Measurements from ENCODE around the gene TMEM217.

Gene TMEM217

DNA sequence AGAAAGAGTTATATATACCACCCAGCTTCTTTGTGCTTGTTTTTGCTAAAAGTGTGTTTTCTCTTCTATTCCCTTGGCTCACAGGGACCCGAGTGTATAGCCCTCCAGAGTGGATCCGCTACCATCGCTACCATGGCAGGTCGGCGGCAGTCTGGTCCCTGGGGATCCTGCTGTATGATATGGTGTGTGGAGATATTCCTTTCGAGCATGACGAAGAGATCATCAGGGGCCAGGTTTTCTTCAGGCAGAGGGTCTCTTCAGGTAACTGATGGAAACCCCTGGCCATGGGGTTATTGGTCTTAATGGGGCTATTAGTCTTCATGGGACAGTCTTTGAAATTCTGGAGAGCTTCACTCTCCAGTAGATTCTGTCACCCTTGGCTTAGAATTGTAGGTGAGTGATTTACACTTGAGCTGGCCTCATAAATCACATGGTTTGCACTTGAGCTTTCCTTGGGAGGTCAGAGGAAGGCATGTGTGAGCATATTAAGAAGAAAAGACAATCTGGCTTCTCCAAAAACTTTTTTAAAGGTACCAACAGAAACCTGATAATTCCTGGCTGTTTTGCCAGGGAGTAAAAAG lies 84.9 kb downstream of the TMEM217 start:
- DNase-seq (ENCODE audit: low spot score): no peak
- TF ChIP-seq CTCF (IDR thresholded peaks at IDR 0.05; ENCODE audit: extremely low read depth, missing control alignments): no peak

- TF ChIP-seq CTCF (IDR thresholded peaks at IDR 0.05; ENCODE audit: extremely low read depth, missing control alignments): peak; percentile 78
- peak; percentile 79 for DNase-seq (ENCODE audit: low spot score)
These were observed 85.8 kb downstream of the TMEM217 start for GRCh38 chr6:37171970-37172812.

- DNase-seq (ENCODE audit: low spot score): no peak
- no peak for TF ChIP-seq CTCF (IDR thresholded peaks at IDR 0.05; ENCODE audit: extremely low read depth, missing control alignments)
These were observed 86.6 kb downstream of the TMEM217 start for GRCh38 chr6:37171201-37171969.

DNA sequence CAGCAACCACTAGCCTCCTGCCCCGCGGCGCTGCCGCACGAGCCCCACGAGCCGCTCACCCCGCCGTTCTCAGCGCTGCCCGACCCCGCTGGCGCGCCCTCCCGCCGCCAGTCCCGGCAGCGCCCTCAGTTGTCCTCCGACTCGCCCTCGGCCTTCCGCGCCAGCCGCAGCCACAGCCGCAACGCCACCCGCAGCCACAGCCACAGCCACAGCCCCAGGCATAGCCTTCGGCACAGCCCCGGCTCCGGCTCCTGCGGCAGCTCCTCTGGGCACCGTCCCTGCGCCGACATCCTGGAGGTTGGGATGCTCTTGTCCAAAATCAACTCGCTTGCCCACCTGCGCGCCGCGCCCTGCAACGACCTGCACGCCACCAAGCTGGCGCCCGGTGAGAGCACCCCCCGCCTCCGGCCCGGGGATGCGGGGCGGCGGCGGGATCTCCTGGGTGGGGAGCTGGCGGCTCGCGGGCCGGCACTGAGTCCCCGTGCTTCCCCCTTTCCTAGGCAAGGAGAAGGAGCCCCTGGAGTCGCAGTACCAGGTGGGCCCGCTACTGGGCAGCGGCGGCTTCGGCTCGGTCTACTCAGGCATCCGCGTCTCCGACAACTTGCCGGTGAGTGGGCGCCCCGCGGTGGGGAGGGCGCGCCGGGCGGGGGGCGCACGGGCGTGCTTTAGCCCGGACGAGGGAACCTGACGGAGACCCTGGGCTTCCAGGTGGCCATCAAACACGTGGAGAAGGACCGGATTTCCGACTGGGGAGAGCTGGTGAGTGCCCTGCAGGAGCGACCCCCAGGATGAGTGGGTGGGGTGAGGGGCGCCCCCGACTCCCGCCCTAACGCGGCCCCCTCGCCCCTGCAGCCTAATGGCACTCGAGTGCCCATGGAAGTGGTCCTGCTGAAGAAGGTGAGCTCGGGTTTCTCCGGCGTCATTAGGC lies 87.4 kb downstream of the TMEM217 start:
- DNase-seq (ENCODE audit: low spot score): peak; percentile 47
- peak; percentile 12 for TF ChIP-seq CTCF (IDR thresholded peaks at IDR 0.05; ENCODE audit: extremely low read depth, missing control alignments)

DNA sequence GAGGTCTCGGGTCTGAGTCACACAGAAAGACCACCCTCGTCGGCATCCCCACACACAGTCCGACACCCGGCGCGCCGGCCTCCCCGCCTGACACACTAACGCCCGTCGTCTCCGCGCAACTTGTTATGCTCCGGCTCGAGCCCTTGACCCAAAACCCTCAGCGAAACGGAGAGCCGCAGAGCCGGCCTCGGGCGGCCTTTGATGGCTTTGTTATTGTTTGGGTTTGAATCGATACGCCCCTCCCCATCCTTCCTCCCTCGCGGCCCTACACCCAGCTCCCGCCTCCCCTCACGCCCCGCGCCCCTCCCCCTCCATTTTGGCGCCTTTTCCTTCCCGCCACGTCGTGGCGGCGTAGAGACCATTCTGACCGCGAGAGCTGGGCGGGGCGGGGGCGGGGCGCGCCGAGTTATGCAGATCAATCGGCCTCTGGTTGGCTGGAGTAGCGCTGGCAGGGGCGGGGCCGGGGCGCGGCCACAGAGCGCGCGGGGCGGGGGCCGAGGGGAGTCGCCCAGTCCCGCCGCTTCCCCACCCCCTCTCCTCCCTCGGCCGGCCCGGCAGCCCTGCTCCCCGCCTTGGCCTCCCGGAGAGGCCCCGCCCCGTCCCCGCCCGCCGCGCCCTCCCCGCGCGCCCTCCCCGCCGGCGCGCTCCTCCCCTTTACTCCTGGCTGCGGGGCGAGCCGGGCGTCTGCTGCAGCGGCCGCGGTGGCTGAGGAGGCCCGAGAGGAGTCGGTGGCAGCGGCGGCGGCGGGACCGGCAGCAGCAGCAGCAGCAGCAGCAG lies 88.3 kb downstream of the TMEM217 start, which contains the start of gene PIM1:
Gene PIM1, plus strand, starts transcription at position 657 of the 777 bp plus-strand sequence. CDS start 424 bp downstream, outside the sequence.
- no peak for TF ChIP-seq CTCF (IDR thresholded peaks at IDR 0.05; ENCODE audit: extremely low read depth, missing control alignments)
- peak; percentile 99 for DNase-seq (ENCODE audit: low spot score)

DNA sequence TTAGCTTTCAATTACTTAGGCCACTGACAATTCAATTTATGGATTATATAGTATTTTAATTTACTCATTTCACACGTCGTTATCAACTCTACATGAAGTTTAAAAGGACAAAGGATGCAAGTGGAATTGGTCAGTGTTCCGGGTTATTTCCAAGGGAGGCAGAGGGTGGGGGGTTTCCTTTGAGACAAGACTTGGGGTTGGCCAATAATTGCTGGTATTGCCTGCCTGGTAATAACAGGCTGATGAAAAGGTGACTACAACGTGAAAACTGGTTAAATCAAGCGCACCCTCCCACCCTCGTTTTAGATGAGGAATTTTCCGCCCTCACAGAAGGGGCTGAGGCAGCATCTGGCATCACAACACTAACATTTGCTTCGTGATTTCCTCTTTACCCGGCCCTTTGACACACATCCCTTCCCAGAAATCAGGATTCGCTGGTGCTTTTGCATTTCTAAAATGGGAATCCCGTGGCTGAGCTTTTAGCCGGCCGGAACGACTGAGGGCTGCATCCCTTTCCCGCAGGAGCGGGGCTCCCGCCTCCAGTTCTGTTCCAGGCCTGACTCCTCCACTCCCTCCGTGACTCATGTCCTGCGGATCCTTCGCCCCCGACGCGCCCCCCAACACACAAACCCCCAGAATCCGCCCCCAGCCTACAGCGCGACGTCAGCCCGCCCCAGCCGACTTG lies 89.0 kb downstream of the TMEM217 start:
- TF ChIP-seq CTCF (IDR thresholded peaks at IDR 0.05; ENCODE audit: extremely low read depth, missing control alignments): no peak
- DNase-seq (ENCODE audit: low spot score): no peak
